K562 (cell line): Measurements from ENCODE around the gene SMYD1. TPM values are rescaled to one million over a fixed set of nuclear protein-coding genes. Genes with fewer than 3 reads are reported as not detected.

Experiments used
- C11orf30 ChIP-seq: fragments of 450-650 bp; IDR thresholded peaks from 2 replicates; pipeline ENCODE4 v1.6.1; 2016; ENCODE audit warnings: low read depth, mild to moderate bottlenecking
- CGGBP1 ChIP-seq: fragments of 250-450 bp; sonication (Bioruptor Pico); IDR thresholded peaks from 2 replicates; pipeline ENCODE4 v1.9.0; 2021; ENCODE audit warnings: mild to moderate bottlenecking
- CREB1 ChIP-seq, 2 experiments: sonication (generic) in 1 of 2; formaldehyde crosslinking in 1 of 2; IDR thresholded peaks; 2 replicates each; pipeline versions ENCODE4 v1.6.1 to v1.8.0; 2012 to 2022; ENCODE audit warnings: inconsistent platforms in 1 of 2, mild to moderate bottlenecking in 1 of 2, missing genetic modification reagents in 1 of 2, moderate library complexity in 1 of 2
- CREB3 ChIP-seq: fragments of 450-650 bp; conservative IDR thresholded peaks from 2 replicates; pipeline ENCODE4 v1.6.1; 2016; ENCODE audit warnings: missing genetic modification characterization, low read depth, mild to moderate bottlenecking, missing compliant biosample characterization, moderate library complexity
- ELK1 ChIP-seq: sonication (generic); formaldehyde crosslinking; IDR thresholded peaks from 2 replicates; pipeline ENCODE4 v1.8.1; 2022; ENCODE audit warnings: missing genetic modification reagents
- ERF ChIP-seq: fragments of 450-650 bp; formaldehyde crosslinking; IDR thresholded peaks from 2 replicates; pipeline ENCODE4 v1.4.0; 2020; ENCODE audit warnings: mild to moderate bottlenecking, mixed read lengths
- FOXK2 ChIP-seq, 2 experiments: fragments of 450-650 bp; IDR thresholded peaks in 1 of 2; conservative IDR thresholded peaks in 1 of 2; 2 replicates each; pipeline ENCODE4 v1.6.1; 2016; ENCODE audit warnings: low read depth in 2 of 2, mild to moderate bottlenecking in 1 of 2
- HDAC1 ChIP-seq, 2 experiments: fragments of 450-650 bp; IDR thresholded peaks; 2 replicates each; pipeline ENCODE4 v1.6.1; 2016 to 2017; ENCODE audit warnings: inconsistent platforms in 1 of 2, mild to moderate bottlenecking in 1 of 2, moderate library complexity in 1 of 2
- HMG20B ChIP-seq: fragments of 250-450 bp; sonication (Bioruptor Pico); IDR thresholded peaks from 2 replicates; pipeline ENCODE4 v1.5.0; 2021; ENCODE audit warnings: mild to moderate bottlenecking
- L3MBTL2 ChIP-seq: fragments of 450-650 bp; IDR thresholded peaks from 2 replicates; pipeline ENCODE4 v1.6.1; 2016; ENCODE audit warnings: mild to moderate bottlenecking, moderate library complexity
- MAFF ChIP-seq: IDR thresholded peaks from 2 replicates; pipeline ENCODE4 v1.6.1; 2012; ENCODE audit warnings: low read length, improper control_type of control experiment
- MAFG ChIP-seq: fragments of 450-650 bp; conservative IDR thresholded peaks from 2 replicates; pipeline ENCODE4 v1.6.1; 2016; ENCODE audit warnings: missing genetic modification characterization, missing compliant biosample characterization
- MTA3 ChIP-seq: fragments of 450-650 bp; formaldehyde crosslinking; IDR thresholded peaks from 2 replicates; pipeline ENCODE4 v1.6.1; 2017; ENCODE audit warnings: mild to moderate bottlenecking, borderline replicate concordance
- POLR2A ChIP-seq: fragments of 450-650 bp; conservative IDR thresholded peaks from 2 replicates; pipeline ENCODE4 v1.6.1; 2016
- SMAD3 ChIP-seq: fragments of 450-650 bp; formaldehyde crosslinking; conservative IDR thresholded peaks from 2 replicates; pipeline ENCODE4 v1.4.0; 2020; ENCODE audit warnings: mild to moderate bottlenecking
- SNIP1 ChIP-seq: fragments of 450-650 bp; IDR thresholded peaks from 2 replicates; pipeline ENCODE4 v1.7.1; 2017; ENCODE audit warnings: low read depth, mild to moderate bottlenecking
- ZNF318 ChIP-seq, 2 experiments: fragments of 450-650 bp; IDR thresholded peaks; 2 replicates each; pipeline ENCODE4 v1.6.1; 2016; ENCODE audit warnings: mild to moderate bottlenecking in 2 of 2, borderline replicate concordance in 1 of 2, low read depth in 1 of 2, moderate library complexity in 1 of 2
- polyA plus RNA-seq, 8 experiments: library from polyadenylated mRNA; depleted of rRNA in 4 of 8; stranded (reverse) in 5 of 8; unstranded in 3 of 8; fragments of >200 nt; fragmentation: Nextera tagmentation in 2 of 8; fragmentation: Illumina TruSeq in 1 of 8; extraction: Ambion mirVana in 2 of 8; extraction: Trizol in 1 of 8; gene quantifications; 2 replicates each; pipeline versions ENCODE4 v1.2.1 to v1.2.3, GENCODE V29; 2011 to 2014; ENCODE audit warnings: inconsistent platforms in 1 of 8, missing spikeins in 1 of 8
- total RNA-seq, 7 experiments: library from RNA; depleted of rRNA in 6 of 7; stranded (reverse); fragments of >200 nt in 6 of 7; fragmentation: Illumina TruSeq in 2 of 7; extraction: Trizol in 2 of 7; gene quantifications; 2 replicates each; pipeline versions ENCODE4 v1.2.1 to v1.2.3, GENCODE V29; 2011 to 2021; ENCODE audit warnings: low replicate concordance in 1 of 7

The SMYD1 gene
- total and polyA plus RNA-seq, 9 of the 15 experiments (the other 6 are each of a cell fraction or from before 2014, with no cell fraction given), result not detected

GRCh38 chr2:88053934-88054781 lies 13.5 kb upstream of the SMYD1 start (continued):
- 0 out of 2 replicates have a peak, but pooled peaks have one; percentile 14 for TF ChIP-seq CREB1 (IDR thresholded peaks at IDR 0.05)
- TF ChIP-seq CREB1 (CRISPR knock-in tag; IDR thresholded peaks at IDR 0.05), result no peak
- TF ChIP-seq ERF, result no peak
- TF ChIP-seq SNIP1, result no peak
- TF ChIP-seq MTA3, result 0 out of 2 replicates have a peak, but pooled peaks have one; percentile 22
- peak in 1 of 2 experiments; percentile 52; a peak in 1 of 4 replicates for TF ChIP-seq ZNF318 (IDR thresholded peaks at IDR 0.05; ENCODE audit: borderline replicate concordance in 1 of 2, low read depth in 1 of 2)
- no peak for TF ChIP-seq CGGBP1 (CRISPR knock-in tag)
- TF ChIP-seq HDAC1 (IDR thresholded peaks at IDR 0.05), result peak in 1 of 2 experiments; percentile 18; a peak in 1 of 4 replicates
- TF ChIP-seq MAFG, result peak; percentile 75
- TF ChIP-seq POLR2A, result no peak
- TF ChIP-seq MAFF, result peak; percentile 59; the same call in 1 of the 2 replicates
- TF ChIP-seq L3MBTL2, result peak; percentile 39; the same call in 1 of the 2 replicates
- no peak for TF ChIP-seq ELK1 (CRISPR knock-in tag)
- 0 out of 2 replicates have a peak, but pooled peaks have one; percentile 3 for TF ChIP-seq SMAD3 (CRISPR knock-in tag)
- 0 out of 4 replicates have a peak, but pooled peaks of 1 of the 2 experiments have one; percentile 39 for TF ChIP-seq FOXK2 (conservative IDR thresholded peaks at IDR 0.05 in 1 of 2, IDR thresholded peaks at IDR 0.05 in 1 of 2; ENCODE audit: low read depth in 2 of 2)
- 0 out of 2 replicates have a peak, but pooled peaks have one; percentile 40 for TF ChIP-seq CREB3 (tag)
- peak; percentile 87 for TF ChIP-seq C11orf30
- TF ChIP-seq HMG20B (CRISPR knock-in tag), result no peak
